ENCODE data around the gene BORCS6.
A peak's percentile ranks its signal among the peaks of the same experiment; 100 is the strongest.

Gene BORCS6

GRCh38 chr17:8153525-8153956 lies 36.4 kb downstream of the BORCS6 start:
- H3K9me3 Mint-ChIP-seq = no peaks in the 10 kb centered on the region
- H3K4me1 Mint-ChIP-seq = peaks cover 8% of the 10 kb centered on the region
- peaks cover 6% of the 10 kb centered on the region for H3K36me3 Mint-ChIP-seq (ENCODE audit: low read depth)
- H3K27me3 Mint-ChIP-seq (ENCODE audit: low read depth) = no peaks in the 10 kb centered on the region
- no peak for TF ChIP-seq CTCF (IDR thresholded peaks at IDR 0.05; ENCODE audit: unreplicated experiment in 3 of 3)
- H3K27ac Mint-ChIP-seq = peak overlapping the region in 2 of 3 experiments; percentile 98 to 100
- H3K4me3 Mint-ChIP-seq = peak overlapping the region; percentile 91 to 95 (median 93)

DNA sequence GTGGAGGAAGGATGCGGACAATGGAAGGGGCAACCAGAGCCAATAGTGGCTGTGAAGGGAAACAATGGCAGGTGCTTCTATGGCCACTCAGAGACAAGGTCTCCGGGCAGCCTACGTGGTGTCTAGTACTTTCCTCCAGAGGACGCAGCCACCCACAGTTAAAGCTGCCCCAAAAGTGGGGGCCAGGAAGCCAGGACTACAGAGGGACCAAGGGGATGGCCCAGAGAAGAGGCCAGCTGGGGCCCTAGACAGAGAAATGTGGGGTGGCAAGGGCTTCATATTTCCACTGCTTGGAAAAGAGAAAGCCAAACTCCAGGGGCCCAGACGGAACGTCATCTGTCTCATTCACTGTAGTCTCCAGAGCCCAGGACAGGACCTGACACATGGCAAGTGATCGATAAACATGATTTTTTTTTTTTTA lies 36.9 kb downstream of the BORCS6 start:
- Mint-ChIP-seq H3K4me1 (peaks cover 6% of the 10 kb centered on the region), H3K27ac (peak overlapping the region in 2 of 3 experiments; percentile 98 to 100), H3K9me3 (no peaks in the 10 kb centered on the region), H3K36me3 (ENCODE audit: low read depth) (peaks cover 9% of the 10 kb centered on the region), H3K4me3 (peak overlapping the region; percentile 91 to 95 (median 93)), H3K27me3 (ENCODE audit: low read depth) (no peaks in the 10 kb centered on the region)
- no peak for TF ChIP-seq CTCF (IDR thresholded peaks at IDR 0.05; ENCODE audit: unreplicated experiment in 3 of 3)

- Mint-ChIP-seq H3K27me3 (ENCODE audit: low read depth) (no peaks in the 10 kb centered on the region), H3K36me3 (ENCODE audit: low read depth) (peaks cover 14% of the 10 kb centered on the region), H3K4me1 (peaks cover 6% of the 10 kb centered on the region), H3K27ac (peak within 1 kb of the TSS in 2 of 3 experiments; percentile 98 to 100), H3K4me3 (peak within 1 kb of the TSS; percentile 91 to 95 (median 93)), H3K9me3 (no peaks in the 10 kb centered on the region)
- no peak for TF ChIP-seq CTCF (IDR thresholded peaks at IDR 0.05; ENCODE audit: unreplicated experiment in 3 of 3)
These were observed 37.7 kb downstream of the BORCS6 start, which contains the start of gene PER1 for GRCh38 chr17:8152112-8152775. TSS of gene PER1 (minus strand) at chr17:8152404. CDS start at chr17:8150706, 1,698 bp downstream.

GRCh38 chr17:8151641-8152111 lies 38.3 kb downstream of the BORCS6 start:
- Mint-ChIP-seq H3K27ac (peak overlapping the region in 2 of 3 experiments; percentile 89 to 97), H3K9me3 (no peaks in the 10 kb centered on the region), H3K4me1 (peaks cover 6% of the 10 kb centered on the region), H3K36me3 (ENCODE audit: low read depth) (peaks cover 18% of the 10 kb centered on the region), H3K27me3 (ENCODE audit: low read depth) (no peaks in the 10 kb centered on the region), H3K4me3 (peak overlapping the region; percentile 91 to 95 (median 93))
- TF ChIP-seq CTCF (IDR thresholded peaks at IDR 0.05; ENCODE audit: unreplicated experiment in 3 of 3) = no peak

DNA sequence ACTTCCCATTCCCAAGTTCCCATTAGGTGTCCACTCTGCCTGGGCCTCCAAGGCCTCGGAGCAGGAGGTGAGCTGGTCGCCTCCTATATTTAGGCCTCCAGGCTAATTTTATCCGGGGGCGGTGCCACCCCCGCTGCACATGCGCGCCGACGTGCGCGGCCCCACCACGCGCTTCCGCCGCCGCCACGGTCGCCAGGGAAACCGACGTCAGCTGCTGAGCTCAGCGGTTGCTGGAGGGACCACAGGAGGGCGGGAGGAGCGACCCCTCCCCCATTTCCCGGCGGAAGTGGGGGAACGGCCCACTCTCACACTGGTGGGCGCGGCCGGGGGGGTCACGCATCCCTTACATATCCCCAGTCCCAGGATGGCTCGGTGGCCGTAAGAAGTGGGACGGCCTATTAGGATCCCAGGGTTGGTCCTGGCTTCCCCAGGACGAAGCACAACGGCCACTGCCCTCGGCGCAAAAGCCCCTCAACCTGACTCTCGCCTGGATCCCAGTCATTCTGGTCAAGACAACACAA lies 38.8 kb downstream of the BORCS6 start:
- Mint-ChIP-seq H3K36me3 (ENCODE audit: low read depth) (peaks cover 23% of the 10 kb centered on the region), H3K4me1 (peaks cover 6% of the 10 kb centered on the region), H3K4me3 (peak overlapping the region; percentile 91 to 95 (median 93)), H3K27me3 (ENCODE audit: low read depth) (no peaks in the 10 kb centered on the region), H3K9me3 (no peaks in the 10 kb centered on the region), H3K27ac (peak overlapping the region in 2 of 3 experiments; percentile 89 to 97)
- TF ChIP-seq CTCF (IDR thresholded peaks at IDR 0.05; ENCODE audit: unreplicated experiment in 3 of 3) = no peak

Measured in nephron (organoid).